ENCODE results near the gene TNS2. TPM values are rescaled to one million over a fixed set of nuclear protein-coding genes. Genes with fewer than 3 reads are reported as not detected.
"Not testable (repeated sequence)": the region's sequence is repeated elsewhere in the genome, so short reads cannot be mapped to it uniquely, and the experiment has no call there.

TNS2 gene
- total and polyA plus RNA-seq, 4 donors, result 56.7 to 182 (median 105) TPM

DNA sequence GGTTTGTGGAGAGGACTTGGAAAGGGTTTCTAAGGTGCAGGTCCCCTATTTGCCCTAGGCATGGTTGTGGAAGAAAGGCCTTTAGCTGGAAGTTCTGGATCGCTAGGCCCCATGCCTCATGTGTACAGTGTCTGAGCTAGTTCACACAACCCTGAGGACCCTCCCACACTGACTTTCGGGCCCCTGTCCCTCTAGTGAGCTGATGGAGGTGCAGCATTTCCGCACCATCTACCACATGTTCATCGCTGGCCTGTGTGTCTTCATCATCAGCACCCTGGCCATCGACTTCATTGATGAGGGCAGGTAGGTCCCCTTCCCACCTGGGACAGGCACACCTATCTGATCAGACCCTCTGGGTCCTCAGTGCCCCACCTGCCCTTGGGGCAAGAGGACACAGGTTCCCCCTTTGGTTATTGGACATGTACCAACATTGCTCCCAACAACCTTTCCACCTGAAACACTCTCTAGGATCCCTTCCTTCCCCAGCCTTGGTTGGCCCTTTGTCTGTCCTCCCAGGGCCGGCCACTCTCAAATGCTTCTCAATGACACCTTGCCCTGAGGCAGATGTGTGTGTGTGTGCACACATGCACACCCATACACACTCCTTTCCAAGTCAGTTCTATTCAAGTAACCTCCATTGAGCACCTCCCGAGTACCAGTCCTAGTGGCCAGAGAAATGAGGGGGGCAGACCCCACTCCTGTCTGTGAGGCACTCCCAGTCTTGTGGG is 56.0 kb downstream of the TNS2 start:
- DNase-seq, result no peak
- no peak overlapping the region for H3K9ac ChIP-seq (ENCODE audit: insufficient read depth in 1 of 2, low read length in 2 of 2)
- H3K27ac ChIP-seq (ENCODE audit: low read depth in 1 of 2, low read length in 1 of 2), result no peak overlapping the region
- 95 to 96% methylated on average over 7 of the region's 7 CpGs for WGBS, 2 donors
- no peaks in the 10 kb centered on the region for H3K36me3 ChIP-seq (ENCODE audit: control insufficient read depth in 4 of 4, insufficient read depth in 4 of 4, low read length in 4 of 4)
- H3K27me3 ChIP-seq (ENCODE audit: control insufficient read depth in 3 of 3, insufficient read depth in 3 of 3, low read length in 2 of 3), result no peaks in the 10 kb centered on the region
- no peaks in the 10 kb centered on the region for H3K9me3 ChIP-seq (ENCODE audit: control insufficient read depth in 4 of 4, insufficient read depth in 3 of 4, low read length in 3 of 4)
- no peak for ATAC-seq (ENCODE audit: insufficient read depth, low FRiP score)
- peaks cover 0 to 6% (median 2%) of the 10 kb centered on the region in 5 donors for H3K4me1 ChIP-seq (ENCODE audit: control insufficient read depth in 5 of 5, insufficient read depth in 5 of 5, low read length in 5 of 5)
- H3K4me3 ChIP-seq, result no peak overlapping the region
- no peak for TF ChIP-seq CTCF (IDR thresholded peaks at IDR 0.05; ENCODE audit: control extremely low read depth, extremely low read depth)

DNA sequence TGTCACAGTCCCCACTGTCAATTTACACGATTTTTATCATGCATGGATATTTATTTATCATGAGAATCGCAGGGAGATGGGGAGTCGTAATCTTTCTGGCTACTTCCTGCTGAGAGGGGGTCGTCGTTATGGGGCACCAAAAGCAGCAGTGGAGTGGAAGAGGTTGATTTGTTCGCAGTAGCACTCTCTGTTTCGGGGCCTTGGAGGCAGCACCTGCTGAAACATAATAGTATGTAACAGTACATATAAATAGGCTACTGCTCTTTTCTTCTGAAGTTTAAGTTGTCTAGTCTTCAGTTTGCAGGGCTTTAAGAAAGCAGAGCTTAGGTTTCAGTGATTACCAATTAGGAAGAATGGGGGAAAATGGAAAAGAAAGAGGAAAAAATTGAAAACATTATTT is 57.3 kb downstream of the TNS2 start:
- TF ChIP-seq CTCF (IDR thresholded peaks at IDR 0.05; ENCODE audit: control extremely low read depth, extremely low read depth), result no peak
- DNase-seq, result no peak
- Histone ChIP-seq H3K27ac (ENCODE audit: low read depth in 1 of 2, low read length in 1 of 2) (no peak overlapping the region), H3K9me3 (ENCODE audit: control insufficient read depth in 4 of 4, insufficient read depth in 3 of 4, low read length in 3 of 4) (no peaks in the 10 kb centered on the region), H3K9ac (ENCODE audit: insufficient read depth in 1 of 2, low read length in 2 of 2) (no peak overlapping the region), H3K4me3 (no peak overlapping the region), H3K36me3 (ENCODE audit: control insufficient read depth in 4 of 4, insufficient read depth in 4 of 4, low read length in 4 of 4) (no peaks in the 10 kb centered on the region), H3K4me1 (ENCODE audit: control insufficient read depth in 5 of 5, insufficient read depth in 5 of 5, low read length in 5 of 5) (peaks cover 0 to 6% (median 2%) of the 10 kb centered on the region in 5 donors), H3K27me3 (ENCODE audit: control insufficient read depth in 3 of 3, insufficient read depth in 3 of 3, low read length in 2 of 3) (no peaks in the 10 kb centered on the region)
- 60 to 76% methylated on average over 7 of the region's 7 CpGs for WGBS, 2 donors
- ATAC-seq (ENCODE audit: insufficient read depth, low FRiP score), result no peak

DNA sequence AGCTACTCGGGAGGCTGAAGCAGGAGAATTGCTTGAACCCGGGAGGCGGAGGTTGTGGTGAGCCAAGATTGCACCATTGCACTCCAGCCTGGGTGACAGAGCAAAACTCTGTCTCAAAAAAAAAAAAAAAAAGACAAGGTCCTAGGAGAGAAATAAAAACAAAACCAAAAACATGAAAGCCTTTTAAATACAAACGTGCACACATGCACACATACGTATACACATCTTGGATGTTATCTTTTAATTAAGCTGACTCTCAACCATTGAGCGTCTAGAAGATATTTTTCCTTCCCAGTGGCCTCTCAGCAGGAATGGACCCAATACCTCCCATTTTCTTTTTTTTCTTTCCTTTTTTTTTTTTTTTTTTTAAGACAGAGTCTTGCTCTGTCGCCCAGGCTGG is 62.6 kb downstream of the TNS2 start:
- not testable (repeated sequence) for DNase-seq; H3K4me3 ChIP-seq; H3K9ac ChIP-seq (ENCODE audit: insufficient read depth in 1 of 2, low read length in 2 of 2); H3K27ac ChIP-seq (ENCODE audit: low read depth in 1 of 2, low read length in 1 of 2); H3K36me3 ChIP-seq (ENCODE audit: control insufficient read depth in 4 of 4, insufficient read depth in 4 of 4, low read length in 4 of 4); H3K9me3 ChIP-seq (ENCODE audit: control insufficient read depth in 4 of 4, insufficient read depth in 3 of 4, low read length in 3 of 4); ATAC-seq (ENCODE audit: insufficient read depth, low FRiP score); H3K4me1 ChIP-seq (ENCODE audit: control insufficient read depth in 5 of 5, insufficient read depth in 5 of 5, low read length in 5 of 5); H3K27me3 ChIP-seq (ENCODE audit: control insufficient read depth in 3 of 3, insufficient read depth in 3 of 3, low read length in 2 of 3)
- 75 to 85% methylated on average over 6 to 7 of the region's 7 CpGs for WGBS, 2 donors

- TF ChIP-seq CTCF (IDR thresholded peaks at IDR 0.05; ENCODE audit: control extremely low read depth, extremely low read depth), result no peak
- DNase-seq, result no peak
Observed at GRCh38 chr12:53113136-53113705, 63.4 kb downstream of the TNS2 start.

More at GRCh38 chr12:53113136-53113705, 63.4 kb downstream of the TNS2 start:
- Histone ChIP-seq H3K9me3 (ENCODE audit: control insufficient read depth in 4 of 4, insufficient read depth in 3 of 4, low read length in 3 of 4) (no peaks in the 10 kb centered on the region), H3K9ac (ENCODE audit: insufficient read depth in 1 of 2, low read length in 2 of 2) (no peak overlapping the region), H3K27me3 (ENCODE audit: control insufficient read depth in 3 of 3, insufficient read depth in 3 of 3, low read length in 2 of 3) (no peaks in the 10 kb centered on the region), H3K27ac (ENCODE audit: low read depth in 1 of 2, low read length in 1 of 2) (no peak overlapping the region), H3K4me1 (ENCODE audit: control insufficient read depth in 5 of 5, insufficient read depth in 5 of 5, low read length in 5 of 5) (peaks cover 0 to 8% (median 0%) of the 10 kb centered on the region in 5 donors), H3K4me3 (no peak overlapping the region), H3K36me3 (ENCODE audit: control insufficient read depth in 4 of 4, insufficient read depth in 4 of 4, low read length in 4 of 4) (no peaks in the 10 kb centered on the region)
- WGBS, 2 donors, result 87 to 92% methylated on average over 12 of the region's 12 CpGs
- ATAC-seq (ENCODE audit: insufficient read depth, low FRiP score), result no peak
